ENCODE measurements around the gene MAST4.

- TF ChIP-seq TAF1 (IDR thresholded peaks at IDR 0.05; ENCODE audit: borderline replicate concordance, low read depth, low read length) (no peak), POLR2A (IDR thresholded peaks at IDR 0.05; ENCODE audit: low read depth, low read length) (no peak), POLR2AphosphoS5 (IDR thresholded peaks at IDR 0.05; ENCODE audit: low read depth, low read length) (no peak)
Measured at GRCh38 chr5:66553368-66553912, 42.8 kb upstream of the MAST4 start.

Measured in GM12892 (cell line).